Measurements from ENCODE around the gene PLCB4. TPM values are rescaled to one million over a fixed set of nuclear protein-coding genes. Genes with fewer than 3 reads are reported as not detected.

Gene PLCB4
- total RNA-seq, 4 donors from 2014 or later: 20.6 to 45.9 (median 34.2) TPM

- Histone ChIP-seq H3K27ac (no peak overlapping the region), H3K36me3 (no peaks in the 10 kb centered on the region), H3K27me3 (peaks cover 12% of the 10 kb centered on the region), H3K9me3 (no peaks in the 10 kb centered on the region), H3K4me3 (no peak overlapping the region), H3K4me1 (no peaks in the 10 kb centered on the region)
- TF ChIP-seq CTCF (IDR thresholded peaks at IDR 0.05) (no peak), EP300 (IDR thresholded peaks at IDR 0.05; ENCODE audit: low read depth) (no peak), POLR2A (IDR thresholded peaks at IDR 0.05) (no peak), POLR2AphosphoS5 (IDR thresholded peaks at IDR 0.05) (no peak)
- no peak for DNase-seq
- in situ Hi-C loops (cut with MboI; ENCODE audit: low pct_ligation_motif_present in 1 of 4, low pct_unique_long_range_greater_than_20kb in 1 of 4, low sequenced_read_pairs in 3 of 4) (no loop called here), intact Hi-C loops (cut with DNase I; ENCODE audit: low total_unique reads) (no loop called here)
- 85 to 88% methylated on average over 2 to 3 of the region's 3 CpGs for WGBS, 2 donors (ENCODE audit: low coverage in 1 of 2)
Measured at GRCh38 chr20:9523636-9524035, 454.7 kb downstream of the PLCB4 start.

Data from transverse colon (tissue), 4 donors.